VCaP (cell line): Measurements from ENCODE around the gene C5orf15.
"Not testable (repeated sequence)": the region's sequence is repeated elsewhere in the genome, so short reads cannot be mapped to it uniquely, and the experiment has no call there.

Experiments
- H3K27ac ChIP-seq: fragments of 450-650 bp; 2 replicates; pipeline ENCODE4 v1.5.1; 2017
- CTCF ChIP-seq: fragments of 450-650 bp; conservative IDR thresholded peaks from 2 replicates; pipeline ENCODE4 v1.5.1; 2017; ENCODE audit warnings: mild to moderate bottlenecking, moderate library complexity

Gene C5orf15

GRCh38 chr5:133938039-133938821, 30.2 kb downstream of the C5orf15 start:
- no peak overlapping the region for H3K27ac ChIP-seq
- no peak for TF ChIP-seq CTCF

GRCh38 chr5:133937628-133938027, 30.8 kb downstream of the C5orf15 start:
- H3K27ac ChIP-seq: not testable (repeated sequence)

- TF ChIP-seq CTCF: no peak
- no peak overlapping the region for H3K27ac ChIP-seq
Observed at GRCh38 chr5:133936651-133937015, 31.8 kb downstream of the C5orf15 start.

GRCh38 chr5:133935991-133936650, 32.3 kb downstream of the C5orf15 start:
- not testable (repeated sequence) for H3K27ac ChIP-seq

GRCh38 chr5:133935667-133935940, 32.8 kb downstream of the C5orf15 start:
- TF ChIP-seq CTCF: no peak
- H3K27ac ChIP-seq: no peak overlapping the region

- H3K27ac ChIP-seq: no peak overlapping the region
- TF ChIP-seq CTCF: no peak
Observed at GRCh38 chr5:133934822-133935666, 33.4 kb downstream of the C5orf15 start.

GRCh38 chr5:133934311-133934710, 34.1 kb downstream of the C5orf15 start:
- no peak overlapping the region for H3K27ac ChIP-seq
- no peak for TF ChIP-seq CTCF

- no peak for TF ChIP-seq CTCF
- H3K27ac ChIP-seq: no peak overlapping the region
Observed at GRCh38 chr5:133933670-133934295, 34.6 kb downstream of the C5orf15 start.
